Measurements from ENCODE around the gene PARP16.
"Not testable (repeated sequence)": the region's sequence is repeated elsewhere in the genome, so short reads cannot be mapped to it uniquely, and the experiment has no call there.

Gene PARP16

DNA sequence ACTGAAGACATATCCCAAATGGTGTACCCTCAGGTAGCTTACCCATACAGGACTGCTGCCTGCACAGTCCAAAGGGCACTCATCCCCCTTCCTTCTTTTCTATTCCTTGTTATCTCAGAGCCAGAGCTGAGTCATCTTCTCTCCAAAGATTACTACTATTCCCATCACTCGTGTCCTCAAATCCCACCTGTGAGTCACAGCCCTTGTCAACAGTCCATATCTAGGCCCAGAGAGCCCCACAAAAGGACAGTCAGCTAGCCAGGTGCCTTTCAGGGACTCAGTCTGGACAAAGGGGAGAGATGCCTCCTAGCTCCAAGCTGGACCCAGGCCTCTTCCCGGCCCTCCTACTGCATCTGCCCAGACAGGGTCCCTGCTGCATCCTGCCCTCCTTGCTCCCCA is 11.0 kb downstream of the PARP16 start:
- DNase-seq (ENCODE audit: low read depth), result no peak

DNA sequence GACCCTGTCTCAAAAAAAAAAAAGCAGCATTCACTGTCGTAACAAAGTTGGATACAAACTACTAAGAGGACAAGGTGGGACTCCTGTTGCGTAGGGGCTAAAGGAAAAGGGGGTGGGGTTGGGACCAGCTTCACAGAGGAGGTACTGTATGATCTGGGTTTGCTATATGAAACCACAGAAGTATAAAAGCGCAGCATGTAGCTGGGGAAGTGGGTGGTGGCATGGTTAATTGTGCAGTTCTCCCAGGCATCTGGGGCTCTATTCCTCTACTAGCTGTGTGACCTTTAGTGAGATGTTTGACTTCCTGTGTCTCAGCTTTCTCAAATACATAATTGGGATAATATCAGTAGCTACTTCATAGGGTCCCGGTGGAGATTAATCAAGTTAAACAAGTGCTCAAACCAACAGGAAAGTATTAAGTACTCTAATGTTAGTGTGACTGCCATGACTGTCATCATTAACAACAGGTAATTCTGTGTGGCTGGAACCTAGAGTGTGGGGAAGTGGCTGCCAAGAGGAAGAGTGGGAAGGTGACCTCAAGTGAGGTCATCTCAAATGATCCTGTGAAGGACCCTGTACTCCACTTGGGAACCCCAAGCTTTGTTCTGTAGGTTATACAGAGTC is 11.5 kb downstream of the PARP16 start:
- DNase-seq (ENCODE audit: low read depth), result no peak

DNA sequence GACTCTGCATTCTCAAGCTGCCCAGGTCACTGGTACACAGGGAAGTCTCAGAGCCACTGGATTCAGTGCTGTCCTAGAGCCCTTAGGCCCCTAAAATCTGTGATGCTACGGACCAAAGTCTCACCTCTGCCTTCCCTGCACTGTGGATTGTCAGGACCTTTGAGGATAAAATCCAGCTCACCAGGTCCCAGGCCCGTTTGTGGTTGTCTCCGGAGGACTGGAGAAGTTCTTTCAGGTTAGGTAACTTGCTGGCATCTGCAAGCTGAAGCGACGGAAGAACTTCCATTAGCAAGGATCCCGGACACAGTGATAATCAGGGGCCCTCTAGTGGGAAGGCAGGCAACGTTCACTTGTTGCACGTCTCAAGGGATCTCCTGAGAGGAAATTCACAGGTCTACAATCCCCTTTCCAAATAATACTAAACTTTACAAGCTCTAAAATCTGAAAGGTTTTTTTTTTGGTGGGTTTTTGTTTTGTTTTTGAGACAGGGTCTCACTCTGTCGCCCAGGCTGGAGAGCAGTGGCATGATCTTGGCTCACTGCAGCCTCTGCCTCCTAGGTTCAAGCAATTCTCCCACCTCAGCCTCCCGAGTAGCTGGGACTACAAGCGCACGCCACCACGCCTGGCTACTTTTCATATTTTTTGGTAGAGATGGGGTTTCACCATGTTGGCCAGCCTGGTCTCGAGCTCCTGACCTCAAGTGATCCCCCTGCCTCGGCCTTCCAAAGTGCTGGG is 15.7 kb downstream of the PARP16 start:
- DNase-seq (ENCODE audit: low read depth), result not testable (repeated sequence)

DNA sequence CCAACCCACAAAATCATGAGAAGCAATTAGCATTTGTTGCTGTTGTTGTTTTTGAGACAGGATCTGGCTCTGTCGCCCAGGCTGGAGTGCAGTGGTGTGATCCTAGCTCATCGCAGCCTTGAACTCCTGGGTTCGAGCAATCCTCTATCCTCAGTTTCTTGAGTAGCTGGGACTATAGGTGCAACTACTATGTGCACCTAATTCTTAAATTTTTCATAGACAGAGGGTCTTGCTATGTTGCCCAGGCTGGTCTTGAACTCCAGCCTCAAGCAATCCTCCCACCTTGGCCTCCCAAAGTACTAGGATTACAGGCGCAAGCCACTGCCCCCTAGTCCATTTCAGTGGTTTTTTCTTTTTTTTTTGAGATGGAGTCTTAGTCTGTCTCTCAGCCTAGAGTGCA is 18.3 kb downstream of the PARP16 start:
- no peak for DNase-seq (ENCODE audit: low read depth)

DNA sequence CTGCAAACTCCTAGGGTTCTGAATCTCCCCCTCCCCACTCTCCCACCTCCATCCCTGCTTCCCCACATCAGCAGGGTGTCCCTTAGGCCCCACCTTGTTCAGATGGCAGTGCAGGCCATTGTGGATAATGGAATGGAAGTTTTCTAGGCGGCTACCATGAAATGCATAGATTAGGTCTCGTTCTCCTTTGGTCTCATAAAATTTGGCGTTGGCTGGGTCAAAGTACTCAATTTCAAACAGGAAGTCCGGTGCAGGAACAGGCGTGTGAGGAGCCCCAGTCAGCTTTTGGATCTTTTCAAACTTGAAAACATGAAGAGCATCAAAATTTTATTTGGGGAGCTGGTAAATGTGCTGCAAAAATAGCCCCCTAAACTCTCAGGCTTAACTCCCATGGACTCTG is 20.2 kb downstream of the PARP16 start:
- no peak for DNase-seq (ENCODE audit: low read depth)

DNA sequence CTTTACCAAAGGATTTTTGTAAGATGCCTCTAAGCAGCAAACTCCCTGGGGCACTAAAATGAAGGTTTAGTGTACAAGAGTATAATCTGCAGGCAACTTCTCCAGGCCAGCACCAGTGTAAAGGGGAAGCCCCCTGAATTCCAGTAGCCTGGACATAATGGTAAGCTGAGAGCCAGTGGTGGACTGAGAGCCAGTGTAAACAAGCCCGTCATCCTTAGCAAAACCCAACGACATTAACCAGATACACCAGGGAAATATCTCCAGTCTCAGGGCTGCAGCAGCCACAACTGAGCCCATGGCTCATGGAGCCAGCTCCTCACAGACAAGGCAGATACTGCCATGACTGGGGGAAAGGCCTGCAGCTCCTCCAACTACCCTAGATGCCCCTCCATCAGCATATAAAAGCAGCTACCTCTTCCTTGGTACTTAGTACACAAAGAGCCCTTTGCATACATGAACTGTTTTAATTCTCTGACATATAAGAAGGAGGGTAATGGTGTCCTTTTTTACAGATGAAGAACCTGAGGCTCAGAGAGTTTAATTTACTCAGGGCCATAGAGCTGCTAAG is 21.7 kb downstream of the PARP16 start:
- no peak for DNase-seq (ENCODE audit: low read depth)

DNA sequence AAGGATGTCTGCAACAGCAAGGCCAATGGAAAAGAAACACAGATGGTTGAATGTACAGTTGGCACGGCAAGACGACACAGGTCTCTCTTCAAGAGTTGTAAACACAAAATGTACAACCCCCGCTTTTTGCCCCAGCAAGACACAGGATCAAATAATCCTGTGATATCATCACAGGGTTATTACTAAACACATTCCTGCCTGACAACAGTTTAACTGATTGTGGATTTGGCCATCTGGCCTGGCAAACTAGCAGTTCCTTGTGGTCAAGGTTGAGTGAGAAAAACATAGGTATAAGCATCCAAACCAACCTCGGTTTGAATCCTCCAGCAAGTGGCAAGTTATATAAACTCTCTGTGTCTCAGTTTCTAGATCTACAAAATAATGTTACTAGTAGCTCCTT is 23.4 kb downstream of the PARP16 start:
- DNase-seq (ENCODE audit: low read depth), result no peak

DNA sequence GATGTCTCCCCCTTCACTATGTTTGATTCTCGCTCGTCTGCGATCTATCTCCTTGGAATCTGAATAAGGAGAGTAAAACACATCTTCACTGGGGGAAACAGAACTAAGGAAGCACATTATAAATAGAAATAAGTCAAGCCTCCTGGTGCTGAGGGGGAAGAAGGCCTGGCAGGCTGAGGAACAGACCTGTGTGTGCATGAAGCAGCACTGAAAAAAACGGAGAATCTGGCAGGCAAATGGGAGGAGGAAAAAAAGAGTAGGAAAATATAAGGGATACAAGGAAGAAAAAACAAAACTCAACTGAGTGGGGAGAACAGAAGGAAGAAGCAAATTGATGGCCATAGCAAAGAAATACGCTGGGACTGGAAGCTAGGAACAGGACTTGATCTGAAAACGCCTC is 25.7 kb downstream of the PARP16 start:
- no peak for DNase-seq (ENCODE audit: low read depth)

DNA sequence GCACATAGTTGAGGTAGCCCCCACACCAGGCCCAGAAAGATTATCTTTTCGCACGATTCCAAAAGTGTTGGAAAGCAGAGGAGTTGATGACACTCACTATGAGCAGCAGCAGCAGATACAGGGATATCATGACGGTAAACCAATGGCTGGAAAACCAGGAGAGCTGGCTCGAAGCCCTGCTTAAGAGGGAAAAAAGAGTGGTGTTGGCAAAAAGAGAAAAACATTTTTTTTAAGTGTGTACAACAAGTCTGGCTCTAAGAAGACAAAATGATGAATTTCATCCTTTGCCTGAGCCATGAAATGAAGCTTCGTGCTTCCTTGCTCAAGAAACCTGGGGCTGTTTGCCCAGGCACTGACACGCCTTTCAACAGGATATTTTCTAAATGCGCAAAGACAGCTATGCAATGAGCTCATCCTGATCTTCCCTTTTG is 27.3 kb downstream of the PARP16 start:
- no peak for DNase-seq (ENCODE audit: low read depth)

DNA sequence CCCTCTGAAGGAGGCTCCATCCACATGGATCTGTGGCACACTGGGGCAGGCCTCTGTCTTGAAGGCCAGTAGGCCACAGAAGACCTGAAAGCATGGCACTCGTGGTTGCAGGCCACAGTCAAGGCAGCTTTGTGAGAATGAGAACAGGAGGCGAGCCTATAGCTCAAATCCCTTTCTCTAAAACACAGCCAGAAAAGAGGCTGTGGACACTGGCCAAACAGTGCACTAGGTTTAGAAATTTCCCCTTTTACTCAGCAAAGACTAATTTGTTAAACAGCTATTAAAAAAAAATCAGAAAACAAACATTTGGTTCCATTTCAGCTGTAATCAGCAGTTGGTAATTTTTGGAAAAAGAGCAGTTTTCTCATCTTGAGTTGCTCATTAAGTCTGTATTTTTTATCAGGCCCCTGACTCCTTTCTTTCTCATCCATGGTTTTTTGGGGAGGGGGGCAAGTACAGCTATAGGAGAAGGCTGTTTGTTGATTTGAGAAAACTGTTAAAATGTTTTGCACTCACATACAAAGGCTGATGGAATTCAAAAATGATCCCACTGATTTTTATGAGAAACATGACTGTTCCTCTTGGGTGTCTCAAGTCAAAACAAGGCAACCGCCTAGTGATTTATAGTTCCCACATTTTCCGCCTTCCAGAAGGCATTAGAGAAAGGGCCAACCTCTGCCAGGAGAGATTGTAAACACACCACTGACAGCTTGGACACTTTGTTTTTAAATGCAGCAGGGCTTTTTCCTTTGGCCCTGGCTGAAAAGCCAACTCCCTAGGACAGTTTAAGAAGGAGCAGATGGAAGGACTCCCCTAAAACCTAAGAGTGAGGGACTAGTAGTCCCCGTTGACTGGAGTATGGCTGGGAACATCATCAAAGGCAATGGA is 28.1 kb downstream of the PARP16 start:
- no peak for DNase-seq (ENCODE audit: low read depth)

DNA sequence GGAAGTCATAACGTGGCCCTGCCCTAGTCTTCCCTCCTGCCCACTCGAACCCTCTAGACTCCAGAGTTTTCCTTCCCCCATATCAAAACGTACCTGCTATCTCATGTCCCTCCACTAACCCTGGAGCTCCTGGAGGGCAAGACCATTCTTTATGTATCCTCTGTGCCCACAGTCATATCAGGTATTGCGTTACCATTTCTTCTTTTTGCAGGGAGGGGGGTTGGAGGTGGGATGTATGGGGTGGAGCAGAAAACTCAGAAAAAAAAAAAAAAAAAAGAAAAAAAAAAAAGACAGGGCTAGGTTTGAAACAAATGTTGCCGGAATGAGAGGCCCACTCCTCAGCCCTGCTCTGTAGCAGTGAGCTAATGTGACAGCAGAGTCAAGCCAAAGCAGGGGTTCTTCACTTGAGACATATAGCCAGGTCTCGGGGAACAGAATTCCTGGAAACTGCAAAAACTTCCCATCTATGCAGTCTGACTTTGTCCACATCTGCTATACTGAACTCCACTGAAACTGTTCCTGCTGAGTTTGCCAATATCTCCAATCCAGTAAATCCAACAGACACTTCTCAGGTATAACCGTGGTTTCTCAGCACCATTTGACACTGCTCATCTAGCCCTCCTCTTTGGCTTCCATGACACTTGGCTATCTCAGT is 31.1 kb downstream of the PARP16 start:
- no peak for DNase-seq (ENCODE audit: low read depth)

DNA sequence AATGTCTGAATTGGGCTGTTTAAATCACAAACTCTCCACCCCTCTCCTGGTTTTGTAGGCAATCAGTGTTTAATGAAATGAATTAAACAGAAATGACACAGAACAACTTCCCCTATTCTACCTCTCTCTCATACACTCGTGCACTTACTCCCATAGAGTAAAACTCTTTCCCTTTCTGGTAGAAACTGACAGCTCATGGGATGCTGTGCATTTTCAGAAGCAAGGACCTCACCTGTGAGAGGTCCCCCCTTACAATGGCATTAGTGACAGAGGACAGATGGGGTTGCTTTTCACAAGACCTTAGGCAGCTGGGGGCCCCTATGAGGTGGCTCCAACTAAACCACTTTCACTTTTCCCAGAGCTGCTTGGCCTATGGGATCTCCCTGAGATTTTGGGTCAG is 31.9 kb downstream of the PARP16 start:
- DNase-seq (ENCODE audit: low read depth), result no peak

DNA sequence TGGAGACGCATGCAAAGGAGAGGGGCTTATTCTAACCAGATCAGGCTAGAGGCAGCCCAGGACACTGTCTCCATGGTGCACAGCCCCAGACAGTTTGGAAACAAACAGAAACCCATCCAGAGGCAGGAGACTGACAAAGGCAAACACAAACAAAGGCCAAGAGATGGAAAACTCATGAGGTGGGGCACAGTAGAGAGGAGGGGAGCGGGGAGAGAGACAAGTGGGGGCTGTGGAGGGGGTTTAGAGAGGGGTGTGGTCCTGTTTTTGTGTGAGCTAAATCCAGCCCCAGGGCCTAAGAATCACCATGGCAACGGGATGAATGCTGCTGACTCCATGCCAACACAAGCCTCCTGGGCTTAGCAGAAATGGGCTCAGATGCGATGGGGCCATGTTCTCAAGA is 32.3 kb downstream of the PARP16 start:
- DNase-seq (ENCODE audit: low read depth), result no peak

DNA sequence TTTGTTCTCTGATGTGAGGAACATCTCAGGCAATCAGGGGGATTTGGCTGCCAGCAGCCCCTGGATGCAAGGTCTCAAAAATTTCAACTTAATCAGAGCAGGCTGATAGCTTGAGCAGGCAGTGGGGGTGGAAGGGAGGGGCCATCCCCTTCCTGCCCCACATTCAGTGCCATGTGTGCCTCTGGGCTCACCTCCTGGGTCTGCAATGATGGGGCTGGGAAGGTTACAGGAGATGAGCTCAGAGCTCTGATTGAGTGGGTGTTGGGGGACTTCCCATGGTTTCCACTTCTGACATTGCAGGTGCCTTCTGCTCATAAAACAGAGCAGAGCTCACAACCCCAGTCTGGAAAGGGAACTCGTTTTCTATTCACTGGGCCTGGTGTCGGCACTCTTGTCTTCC is 37.0 kb downstream of the PARP16 start:
- no peak for DNase-seq (ENCODE audit: low read depth)

DNA sequence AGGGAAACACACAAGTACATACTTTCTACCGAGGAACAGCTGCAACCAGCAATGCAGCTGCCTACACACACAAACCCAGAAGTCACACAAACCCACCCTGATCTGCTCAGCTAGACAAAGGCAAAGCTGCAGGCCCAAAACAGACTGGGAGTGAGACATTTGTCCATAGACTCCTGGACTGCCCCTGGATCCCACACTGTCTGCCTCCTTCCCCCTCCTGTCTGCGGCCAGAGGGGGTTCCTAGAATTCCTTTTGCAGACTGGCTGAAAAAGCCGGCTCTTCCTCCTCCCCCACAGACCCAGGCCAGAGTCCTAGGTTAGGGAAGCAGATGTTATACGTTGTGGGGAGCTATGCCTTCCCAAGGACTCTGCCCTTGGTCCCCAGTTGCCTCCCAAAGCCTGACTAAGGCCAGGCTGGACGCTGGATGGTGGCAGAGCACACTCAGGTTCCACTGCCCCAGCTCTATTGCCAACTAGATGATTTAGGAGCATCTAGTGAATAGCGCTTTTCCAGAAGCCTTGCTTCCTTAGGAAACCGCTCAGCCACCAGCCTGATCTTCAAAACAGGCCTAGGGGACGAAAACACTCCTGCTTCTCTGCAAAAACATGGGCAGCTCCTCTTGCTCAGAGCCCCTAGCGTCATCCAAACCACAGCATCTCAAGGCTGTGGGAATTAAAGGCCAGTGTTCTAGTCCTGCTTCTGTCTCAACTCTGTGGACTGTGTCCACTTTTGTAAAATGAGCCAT is 38.0 kb downstream of the PARP16 start:
- no peak for DNase-seq (ENCODE audit: low read depth)

DNA sequence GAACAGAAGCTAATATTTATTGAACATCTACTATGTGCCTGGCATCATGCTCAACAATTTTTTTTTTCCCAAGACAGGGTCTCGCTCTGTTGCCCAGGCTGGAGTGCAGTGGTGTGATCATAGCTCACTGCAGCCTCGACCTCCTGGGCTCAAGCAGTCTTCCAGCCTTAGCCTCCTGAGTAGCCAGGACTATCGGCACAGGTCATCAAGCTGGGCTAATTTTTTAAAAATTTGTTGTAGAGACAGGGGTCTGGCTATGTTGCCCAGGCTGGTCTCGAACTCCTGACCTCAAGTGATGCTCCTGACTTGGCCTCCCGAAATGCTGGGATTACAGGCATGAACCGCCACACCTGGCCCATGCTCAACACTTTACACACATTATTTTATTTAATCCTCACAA is 39.7 kb downstream of the PARP16 start:
- DNase-seq (ENCODE audit: low read depth), result no peak

DNA sequence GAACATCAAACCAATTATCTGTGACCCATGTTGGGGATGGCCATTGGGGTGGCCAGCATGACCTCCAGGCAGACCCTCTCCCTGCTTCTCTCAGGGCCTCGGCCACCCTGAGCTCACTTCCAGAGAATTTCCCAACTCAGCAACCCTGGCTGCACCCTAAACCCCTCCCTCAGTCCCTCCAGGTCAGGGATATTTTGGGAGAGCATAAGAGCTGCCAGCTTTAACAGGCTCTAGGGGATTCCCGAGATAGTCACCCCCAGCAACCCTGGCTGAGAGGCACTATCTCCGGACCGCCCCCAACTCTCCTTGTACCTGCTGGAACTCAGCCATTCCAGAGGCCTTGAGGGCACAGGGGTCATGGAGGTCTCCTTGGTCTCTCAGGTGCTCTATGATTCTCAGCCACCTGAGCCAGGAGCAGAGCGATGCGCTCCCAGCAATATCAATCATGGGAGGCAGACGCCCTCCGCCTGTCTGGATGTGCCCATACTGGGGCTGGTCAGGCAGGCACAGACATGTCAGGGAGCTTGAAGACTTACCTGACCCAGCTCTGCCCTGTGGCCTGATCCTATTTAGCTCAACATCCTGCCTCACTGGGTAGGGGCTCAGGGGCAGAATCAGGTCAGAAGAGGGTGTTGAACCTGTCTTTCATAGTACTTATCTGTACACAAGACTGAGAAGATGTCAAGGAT is 40.5 kb downstream of the PARP16 start:
- DNase-seq (ENCODE audit: low read depth), result no peak

DNA sequence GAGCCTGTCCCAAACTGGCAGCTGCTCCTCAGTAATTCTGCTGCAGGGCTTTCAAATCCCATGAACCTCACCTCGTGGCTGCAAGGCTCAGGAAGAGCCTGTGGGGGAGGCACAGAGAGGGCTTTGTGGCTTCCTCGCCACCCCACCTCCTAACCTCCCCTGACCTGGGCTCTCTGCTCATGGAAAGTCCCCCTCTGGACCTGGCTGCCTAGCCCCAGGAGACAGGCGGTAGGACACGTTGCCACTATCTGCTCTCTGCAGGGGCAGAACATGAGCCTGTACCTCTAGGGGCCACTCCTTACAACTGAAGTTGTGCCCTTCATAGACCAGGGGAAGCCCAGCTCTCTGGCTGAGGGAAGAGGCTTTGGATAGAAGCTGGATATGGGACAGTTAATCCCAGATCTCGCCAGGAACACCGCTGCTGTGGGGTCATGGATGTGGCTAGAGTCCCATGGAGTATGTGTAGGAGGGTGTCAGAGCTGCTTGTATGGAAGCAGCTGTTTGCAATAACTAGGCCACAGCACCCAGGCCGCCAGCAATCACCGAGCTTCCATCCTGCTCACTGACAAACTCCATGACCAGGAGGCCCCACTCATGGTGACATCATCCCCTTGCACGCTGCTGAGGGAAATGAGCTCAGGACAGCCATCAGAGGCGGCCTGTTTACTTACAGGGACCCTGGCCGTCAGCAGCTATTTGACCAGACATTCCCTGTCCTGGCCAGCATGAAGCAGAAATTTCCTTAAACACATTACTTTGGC is 41.4 kb downstream of the PARP16 start:
- peak; percentile 14 for DNase-seq (ENCODE audit: low read depth)

DNA sequence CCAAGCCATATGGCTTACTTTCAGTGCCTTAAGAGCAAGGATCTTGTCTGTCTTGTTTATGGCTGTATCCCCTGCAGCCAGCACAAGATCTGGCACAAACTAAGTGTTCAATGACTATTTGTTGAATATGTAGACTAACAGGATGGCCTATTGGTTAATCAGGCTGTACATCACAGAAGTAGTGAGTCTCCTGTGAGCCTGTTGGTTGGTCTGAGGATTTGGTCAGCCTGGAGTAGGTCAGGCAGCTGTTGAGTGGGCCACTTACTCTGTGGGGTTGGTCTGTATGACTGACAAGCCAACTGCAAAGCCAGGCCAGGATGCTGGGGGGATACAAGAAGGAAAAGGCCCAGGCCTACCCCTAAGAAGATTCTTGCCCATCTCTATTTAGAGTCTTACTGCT is 42.0 kb downstream of the PARP16 start:
- DNase-seq (ENCODE audit: low read depth), result no peak

DNA sequence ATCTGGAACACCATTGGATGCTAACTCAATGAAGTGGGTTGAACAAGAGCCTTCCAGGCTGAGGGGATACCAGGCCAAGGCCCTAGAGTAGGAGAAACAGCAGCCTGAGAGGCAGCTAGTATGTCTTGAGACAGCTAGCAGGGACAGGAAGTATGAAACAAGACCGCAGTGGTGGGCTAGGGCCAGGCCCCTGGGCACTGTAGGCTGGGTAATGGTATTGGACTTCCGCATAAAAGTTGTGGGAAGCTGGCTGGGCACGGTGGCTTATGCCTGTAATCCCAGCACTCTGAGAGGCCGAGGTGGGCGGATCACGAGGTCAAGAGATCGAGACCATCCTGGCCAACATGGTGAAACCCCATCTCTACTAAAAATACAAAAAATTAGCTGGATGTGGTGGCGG is 50.2 kb downstream of the PARP16 start:
- not testable (repeated sequence) for DNase-seq (ENCODE audit: low read depth)

Data from HS-5 (cell line).